Measurements from ENCODE around the gene SVEP1.
A peak's percentile ranks its signal among the peaks of the same experiment; 100 is the strongest.

Gene SVEP1

DNA sequence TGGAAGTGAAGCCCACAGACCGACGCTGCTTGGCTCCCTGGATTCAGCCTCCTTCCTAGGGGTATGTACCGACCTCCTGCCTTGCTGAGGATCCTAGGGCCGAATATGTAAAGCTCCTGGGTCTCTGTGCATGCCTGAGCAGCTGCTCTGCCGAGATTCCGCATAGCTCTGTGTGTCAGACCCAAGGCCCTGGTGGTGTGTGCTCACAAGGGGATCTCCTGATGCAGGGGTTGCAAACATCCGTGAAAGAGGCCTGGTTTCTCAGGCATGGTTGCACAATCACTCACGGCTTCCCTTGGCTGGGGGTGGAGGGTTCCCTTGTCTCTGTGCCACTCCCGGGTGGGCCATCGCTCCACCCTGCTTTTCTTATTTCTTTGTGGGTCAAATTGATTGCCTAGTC lies 19.9 kb upstream of the SVEP1 start:
- TF ChIP-seq, protein P1, sequence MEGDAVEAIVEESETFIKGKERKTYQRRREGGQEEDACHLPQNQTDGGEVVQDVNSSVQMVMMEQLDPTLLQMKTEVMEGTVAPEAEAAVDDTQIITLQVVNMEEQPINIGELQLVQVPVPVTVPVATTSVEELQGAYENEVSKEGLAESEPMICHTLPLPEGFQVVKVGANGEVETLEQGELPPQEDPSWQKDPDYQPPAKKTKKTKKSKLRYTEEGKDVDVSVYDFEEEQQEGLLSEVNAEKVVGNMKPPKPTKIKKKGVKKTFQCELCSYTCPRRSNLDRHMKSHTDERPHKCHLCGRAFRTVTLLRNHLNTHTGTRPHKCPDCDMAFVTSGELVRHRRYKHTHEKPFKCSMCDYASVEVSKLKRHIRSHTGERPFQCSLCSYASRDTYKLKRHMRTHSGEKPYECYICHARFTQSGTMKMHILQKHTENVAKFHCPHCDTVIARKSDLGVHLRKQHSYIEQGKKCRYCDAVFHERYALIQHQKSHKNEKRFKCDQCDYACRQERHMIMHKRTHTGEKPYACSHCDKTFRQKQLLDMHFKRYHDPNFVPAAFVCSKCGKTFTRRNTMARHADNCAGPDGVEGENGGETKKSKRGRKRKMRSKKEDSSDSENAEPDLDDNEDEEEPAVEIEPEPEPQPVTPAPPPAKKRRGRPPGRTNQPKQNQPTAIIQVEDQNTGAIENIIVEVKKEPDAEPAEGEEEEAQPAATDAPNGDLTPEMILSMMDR (conservative IDR thresholded peaks at IDR 0.05; ENCODE audit: low read depth, low read length): no peak
- DNase-seq (ENCODE audit: low read depth): peak; percentile 90

DNA sequence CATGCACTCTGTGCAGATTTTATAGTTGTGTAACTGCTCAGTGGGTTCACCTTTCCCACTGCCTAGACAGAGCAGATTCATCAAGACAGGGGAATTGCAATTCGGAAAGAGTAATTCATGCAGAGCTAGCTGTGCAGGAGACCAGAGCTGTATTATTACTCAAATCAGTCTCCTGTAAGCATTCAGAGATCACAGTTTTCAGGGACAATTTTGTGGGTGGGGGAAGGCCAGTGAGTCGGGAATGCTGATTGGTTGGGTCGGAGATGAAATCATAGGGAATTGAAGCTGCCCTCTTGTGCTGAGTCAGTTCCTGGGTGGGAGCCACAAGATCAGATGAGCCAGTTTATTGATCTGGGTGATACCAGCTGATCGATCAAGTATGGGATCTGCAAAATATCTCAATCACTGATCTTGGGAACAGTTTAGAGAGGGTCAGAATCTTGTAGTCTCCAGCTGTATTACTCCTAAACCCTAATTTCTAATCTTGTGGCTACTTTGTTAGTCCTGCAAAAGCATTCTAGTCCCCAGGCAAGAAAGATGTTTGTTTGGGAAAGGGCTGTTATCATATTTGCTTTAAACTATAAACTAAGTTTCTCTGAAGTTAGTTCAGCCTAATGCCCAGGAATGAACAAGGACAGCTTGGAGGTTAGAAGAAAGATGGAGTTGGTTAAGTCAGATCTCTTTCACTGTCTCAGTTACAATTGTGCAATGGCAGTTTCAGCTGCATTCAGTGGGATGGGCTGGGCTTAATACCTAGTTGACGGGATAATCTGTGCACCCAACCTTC lies 12.7 kb upstream of the SVEP1 start:
- DNase-seq (ENCODE audit: low read depth): no peak
- no peak overlapping the region for H3K4me3 ChIP-seq (ENCODE audit: low read depth, low read length)

More for the DNA sequence above, 19.9 kb upstream of the SVEP1 start:
- H3K4me3 ChIP-seq (ENCODE audit: low read depth, low read length): no peak overlapping the region

DNA sequence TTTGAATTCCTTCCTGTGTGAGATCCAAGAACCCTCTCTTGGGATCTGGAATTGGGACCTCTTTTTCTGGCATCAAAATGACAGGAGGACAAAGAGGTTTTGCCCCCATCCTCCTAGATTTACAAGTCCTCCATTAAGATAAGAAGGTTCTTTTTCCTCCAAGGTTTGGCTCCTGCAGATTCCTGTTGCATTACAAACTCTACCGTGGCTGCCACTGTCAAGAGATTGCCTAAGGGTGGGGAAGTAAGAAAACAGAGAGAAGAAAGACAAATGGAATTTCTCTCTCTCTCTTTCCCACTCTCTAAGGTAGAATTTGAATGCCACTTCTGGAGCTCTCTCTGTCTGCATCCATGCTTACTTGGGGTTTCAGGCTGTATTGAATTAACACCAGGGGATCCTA lies 12.0 kb upstream of the SVEP1 start:
- H3K4me3 ChIP-seq (ENCODE audit: low read depth, low read length): no peak overlapping the region
- DNase-seq (ENCODE audit: low read depth): peak; percentile 61
- TF ChIP-seq, protein P1 (conservative IDR thresholded peaks at IDR 0.05; ENCODE audit: low read depth, low read length): no peak

More for the DNA sequence above, 12.7 kb upstream of the SVEP1 start:
- TF ChIP-seq, protein P1 (conservative IDR thresholded peaks at IDR 0.05; ENCODE audit: low read depth, low read length): no peak

DNA sequence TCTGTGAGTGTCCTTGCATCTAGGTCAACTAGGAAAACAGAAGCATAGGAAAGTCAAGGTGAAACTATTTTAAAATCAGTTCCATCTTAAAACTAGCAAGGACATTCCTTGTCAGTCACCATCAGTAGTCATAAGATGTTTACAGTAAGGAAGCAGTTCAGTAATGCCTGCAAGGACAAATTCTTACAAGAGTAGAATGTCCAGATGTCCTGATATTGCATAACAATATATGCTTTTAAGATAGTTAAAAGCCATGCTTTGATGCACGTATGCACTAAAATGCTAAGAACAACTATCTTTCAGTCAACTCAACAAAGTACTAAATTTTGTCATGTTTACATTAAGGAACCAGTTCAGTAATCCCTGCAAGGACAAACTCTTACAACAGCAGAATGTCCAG lies 11.3 kb upstream of the SVEP1 start:
- no peak overlapping the region for H3K4me3 ChIP-seq (ENCODE audit: low read depth, low read length)
- DNase-seq (ENCODE audit: low read depth): no peak
- TF ChIP-seq, protein P1 (conservative IDR thresholded peaks at IDR 0.05; ENCODE audit: low read depth, low read length): no peak

DNA sequence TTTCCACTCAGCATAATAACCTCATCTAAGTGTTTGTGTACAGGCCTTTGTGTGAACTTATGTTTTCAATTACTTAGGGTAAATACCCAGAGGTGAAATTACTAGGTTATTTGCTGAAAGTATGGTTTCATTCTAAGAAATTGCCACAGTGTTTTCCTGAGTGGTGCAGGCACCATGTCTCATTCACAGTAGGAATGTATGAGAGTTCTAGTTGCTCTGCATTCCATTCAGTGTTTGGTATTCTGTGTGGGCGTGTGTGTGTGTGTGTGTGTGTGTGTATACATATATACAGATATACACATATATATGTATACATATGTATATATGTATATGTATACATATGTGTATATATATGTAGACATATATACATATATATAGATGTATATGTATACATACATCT lies 8.8 kb upstream of the SVEP1 start:
- TF ChIP-seq, protein P1 (conservative IDR thresholded peaks at IDR 0.05; ENCODE audit: low read depth, low read length): no peak
- peak; percentile 65 for DNase-seq (ENCODE audit: low read depth)

DNA sequence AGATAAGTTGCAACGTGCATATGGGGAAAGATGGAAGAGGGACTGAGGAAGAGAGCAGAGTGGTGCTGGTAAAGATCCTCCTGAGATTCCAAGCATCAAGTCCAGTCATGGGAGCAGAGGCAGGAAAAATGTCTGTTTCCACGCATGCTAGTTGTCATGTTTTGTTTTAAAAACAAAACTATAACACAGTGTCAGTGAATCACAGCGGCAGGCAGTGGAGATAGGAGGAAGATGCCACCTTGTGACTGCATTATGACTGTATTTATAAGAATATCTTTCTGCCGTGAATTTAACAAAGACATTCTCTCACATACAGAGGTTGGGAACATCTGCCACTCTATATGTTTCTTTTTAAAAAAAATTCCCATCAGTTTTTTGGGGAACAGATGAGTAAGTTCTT lies 3.7 kb upstream of the SVEP1 start:
- peak; percentile 77 for DNase-seq (ENCODE audit: low read depth)
- H3K4me3 ChIP-seq (ENCODE audit: low read depth, low read length): peak overlapping the region; percentile 1
- TF ChIP-seq, protein P1 (conservative IDR thresholded peaks at IDR 0.05; ENCODE audit: low read depth, low read length): peak; percentile 58

More for the DNA sequence above, 8.8 kb upstream of the SVEP1 start:
- no peak overlapping the region for H3K4me3 ChIP-seq (ENCODE audit: low read depth, low read length)

DNA sequence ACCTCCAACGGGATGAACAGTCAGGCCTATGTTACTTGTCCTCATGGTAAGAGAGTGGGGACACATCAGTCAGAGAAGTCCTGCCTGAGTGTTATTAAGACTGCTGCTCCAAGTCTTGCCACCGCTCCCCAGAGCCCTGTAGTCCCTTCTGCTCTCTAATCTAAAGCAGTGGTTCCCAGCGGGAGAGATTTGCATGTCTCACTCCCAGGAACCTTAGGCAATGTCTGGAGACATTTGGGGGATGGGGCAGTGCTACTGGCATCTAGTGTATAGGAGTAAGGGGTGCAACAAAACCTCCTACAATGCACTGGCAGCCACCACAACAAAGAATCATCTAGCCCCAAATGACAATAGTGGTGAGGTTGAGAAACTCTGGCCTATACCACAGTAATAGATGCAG lies 2.6 kb upstream of the SVEP1 start:
- TF ChIP-seq, protein P1 (conservative IDR thresholded peaks at IDR 0.05; ENCODE audit: low read depth, low read length): no peak
- DNase-seq (ENCODE audit: low read depth): no peak
- H3K4me3 ChIP-seq (ENCODE audit: low read depth, low read length): no peak overlapping the region

Data from choroid plexus epithelial cell (primary cell).